HEK293 (cell line): Measurements from ENCODE around the gene WDR6.
A peak's percentile ranks its signal among the peaks of the same experiment; 100 is the strongest.

ENCODE experiments used
- CTCF ChIA-PET: fragments of 350-600 bp; formaldehyde crosslinking; extraction: SDS; loops from one replicate; lab custom pipeline; 2021; ENCODE audit warnings: antibody characterized with exemption; lab: Yijun Ruan, JAX
- POLR2A ChIA-PET: fragments of 300-600 bp; formaldehyde crosslinking; extraction: SDS; loops from one replicate; lab custom pipeline; 2020; ENCODE audit warnings: antibody characterized with exemption, inconsistent platforms; lab: Yijun Ruan, JAX
- H3K27ac ChIP-seq: fragments of 200-500 bp; sonication (Bioruptor generic); 2 replicates; pipeline ENCODE4 v1.5.1; 2014; ENCODE audit warnings: low read depth, low read length, control low read depth, inconsistent platforms; ENCODE audit errors: extremely low read depth
- H3K36me3 ChIP-seq, 2 experiments: fragments of 200-500 bp in 1 of 2; sonication (Bioruptor generic) in 1 of 2; 1 replicate in 1 of 2; 2 replicates in 1 of 2; pipeline ENCODE4 v1.5.1; 2014 to 2017; ENCODE audit warnings: inconsistent platforms in 2 of 2, low read length in 2 of 2; ENCODE audit not compliant: control insufficient read depth in 2 of 2, insufficient read depth in 1 of 2
- H3K4me1 ChIP-seq: fragments of 200-500 bp; sonication (Bioruptor generic); 2 replicates; pipeline ENCODE4 v1.5.1; 2014; ENCODE audit warnings: mild to moderate bottlenecking, low read length, inconsistent platforms; ENCODE audit not compliant: control insufficient read depth, insufficient read depth
- H3K4me3 ChIP-seq: 2 replicates; pipeline ENCODE4 v1.5.1; 2011; ENCODE audit warnings: low read depth, mild to moderate bottlenecking, control low read depth, low read length, moderate library complexity
- H3K9me3 ChIP-seq: fragments of 200-500 bp; sonication (Bioruptor generic); 2 replicates; pipeline ENCODE4 v1.5.1; 2014; ENCODE audit warnings: low read depth, low read length, inconsistent platforms; ENCODE audit not compliant: control insufficient read depth, insufficient read depth
- HOXD13 ChIP-seq: sonication (generic); formaldehyde crosslinking; IDR thresholded peaks from 2 replicates; pipeline ENCODE4 v1.8.0; 2022; ENCODE audit warnings: missing genetic modification reagents, borderline replicate concordance
- MEIS1 ChIP-seq: sonication (generic); formaldehyde crosslinking; IDR thresholded peaks from 2 replicates; pipeline ENCODE4 v1.8.1; 2022; ENCODE audit warnings: missing genetic modification reagents, mild to moderate bottlenecking, borderline replicate concordance
- SCRT1 ChIP-seq: fragments of 450-650 bp; formaldehyde crosslinking; IDR thresholded peaks from 2 replicates; pipeline ENCODE4 v1.5.1; 2016; ENCODE audit warnings: missing biosample characterization, missing genetic modification characterization, borderline replicate concordance
- YY1 ChIP-seq: fragments of 450-650 bp; formaldehyde crosslinking; IDR thresholded peaks from 2 replicates; pipeline ENCODE4 v1.5.1; 2018; ENCODE audit warnings: missing biosample characterization, missing genetic modification characterization
- ZBTB8A ChIP-seq: fragments of 450-650 bp; formaldehyde crosslinking; IDR thresholded peaks from 2 replicates; pipeline ENCODE4 v1.5.1; 2016; ENCODE audit warnings: missing biosample characterization, missing genetic modification characterization
- ZEB2 ChIP-seq: fragments of 450-650 bp; formaldehyde crosslinking; IDR thresholded peaks from 2 replicates; pipeline ENCODE4 v1.5.1; 2016; ENCODE audit warnings: missing biosample characterization, missing genetic modification characterization
- ZNF140 ChIP-seq: fragments of 450-650 bp; formaldehyde crosslinking; IDR thresholded peaks from 2 replicates; pipeline ENCODE4 v1.5.1; 2016; ENCODE audit warnings: missing biosample characterization, missing genetic modification characterization
- ZNF37A ChIP-seq: fragments of 450-650 bp; IDR thresholded peaks from 2 replicates; pipeline ENCODE4 v1.5.1; 2018; ENCODE audit warnings: missing biosample characterization, missing genetic modification characterization
- ZNF394 ChIP-seq: fragments of 450-650 bp; formaldehyde crosslinking; IDR thresholded peaks from 2 replicates; pipeline ENCODE4 v1.5.1; 2016; ENCODE audit warnings: missing biosample characterization, missing genetic modification characterization, mild to moderate bottlenecking, moderate library complexity, borderline replicate concordance
- ZNF426 ChIP-seq: fragments of 450-650 bp; formaldehyde crosslinking; IDR thresholded peaks from 2 replicates; pipeline ENCODE4 v1.5.1; 2017; ENCODE audit warnings: missing biosample characterization, missing genetic modification characterization, mild to moderate bottlenecking, inconsistent platforms, moderate library complexity
- ZNF510 ChIP-seq: fragments of 450-650 bp; formaldehyde crosslinking; IDR thresholded peaks from 2 replicates; pipeline ENCODE4 v1.5.1; 2018; ENCODE audit warnings: mild to moderate bottlenecking, missing genetic modification characterization, missing biosample characterization; ENCODE audit not compliant: insufficient replicate concordance
- ZNF549 ChIP-seq: fragments of 450-650 bp; IDR thresholded peaks from 2 replicates; pipeline ENCODE4 v1.5.1; 2018; ENCODE audit warnings: missing biosample characterization, missing genetic modification characterization, mild to moderate bottlenecking, inconsistent platforms, moderate library complexity
- ZNF585B ChIP-seq: fragments of 450-650 bp; formaldehyde crosslinking; IDR thresholded peaks from 2 replicates; pipeline ENCODE4 v1.5.1; 2016; ENCODE audit warnings: missing biosample characterization, missing genetic modification characterization
- ZNF76 ChIP-seq: fragments of 450-650 bp; formaldehyde crosslinking; IDR thresholded peaks from 2 replicates; pipeline ENCODE4; 2016; ENCODE audit warnings: low read depth, missing biosample characterization, missing genetic modification characterization, borderline replicate concordance
- ZNF785 ChIP-seq: fragments of 450-650 bp; formaldehyde crosslinking; IDR thresholded peaks from 2 replicates; pipeline ENCODE4 v1.5.1; 2016; ENCODE audit warnings: missing biosample characterization, missing genetic modification characterization
- TF ChIP-seq, protein P1 (sequence below): fragments of 450-650 bp; formaldehyde crosslinking; IDR thresholded peaks from 2 replicates; pipeline ENCODE4 v1.5.1; 2016; ENCODE audit warnings: missing biosample characterization, missing genetic modification characterization
- TF ChIP-seq, protein P2 (sequence below): fragments of 450-650 bp; formaldehyde crosslinking; IDR thresholded peaks from 2 replicates; pipeline ENCODE4 v1.5.1; 2017; ENCODE audit warnings: missing biosample characterization, missing genetic modification characterization
- TF ChIP-seq, protein P3 (sequence below): fragments of 450-650 bp; formaldehyde crosslinking; IDR thresholded peaks from 2 replicates; pipeline ENCODE4 v1.5.1; 2016; ENCODE audit warnings: missing biosample characterization, missing genetic modification characterization
- TF ChIP-seq, protein P4 (sequence below): fragments of 450-650 bp; formaldehyde crosslinking; IDR thresholded peaks from 2 replicates; pipeline ENCODE4 v1.5.1; 2016; ENCODE audit warnings: missing biosample characterization, missing genetic modification characterization
- TF ChIP-seq, protein P5 (sequence below): fragments of 450-650 bp; formaldehyde crosslinking; IDR thresholded peaks from 2 replicates; pipeline ENCODE4 v1.5.1; 2016; ENCODE audit warnings: missing biosample characterization, missing genetic modification characterization
- TF ChIP-seq, protein P6 (sequence below): fragments of 450-650 bp; formaldehyde crosslinking; IDR thresholded peaks from 2 replicates; pipeline ENCODE4 v1.5.1; 2017; ENCODE audit warnings: missing biosample characterization, missing genetic modification characterization

WDR6 gene

DNA sequence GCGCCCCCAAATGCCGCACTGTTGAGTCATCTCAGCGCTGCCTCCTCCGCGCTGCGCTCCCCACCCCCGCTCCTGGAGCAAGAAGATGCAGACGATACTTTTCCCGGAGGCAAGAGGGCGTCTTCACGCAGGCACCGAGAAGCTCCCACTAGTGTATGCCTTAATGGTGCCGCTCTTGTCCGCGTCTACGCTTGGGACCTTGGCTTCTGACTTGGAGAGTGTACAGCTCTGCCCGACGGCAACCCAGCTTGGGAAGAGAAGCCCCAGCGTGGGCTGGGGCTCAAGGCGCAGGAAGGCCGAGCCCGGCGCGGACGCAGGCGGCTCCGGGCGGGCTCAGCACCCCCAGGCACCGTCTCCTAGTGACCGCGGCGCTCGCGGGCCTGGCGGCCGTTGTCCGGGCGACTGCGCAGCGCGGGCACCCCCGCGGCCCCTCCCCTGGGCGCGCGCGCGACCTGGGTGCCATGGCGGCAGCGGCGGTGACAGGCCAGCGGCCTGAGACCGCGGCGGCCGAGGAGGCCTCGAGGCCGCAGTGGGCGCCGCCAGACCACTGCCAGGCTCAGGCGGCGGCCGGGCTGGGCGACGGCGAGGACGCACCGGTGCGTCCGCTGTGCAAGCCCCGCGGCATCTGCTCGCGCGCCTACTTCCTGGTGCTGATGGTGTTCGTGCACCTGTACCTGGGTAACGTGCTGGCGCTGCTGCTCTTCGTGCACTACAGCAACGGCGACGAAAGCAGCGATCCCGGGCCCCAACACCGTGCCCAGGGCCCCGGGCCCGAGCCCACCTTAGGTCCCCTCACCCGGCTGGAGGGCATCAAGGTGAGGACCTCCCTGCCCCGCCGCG is 17.2 kb upstream of the WDR6 start, which contains the start of gene P4HTM (continued):
- TF ChIP-seq, protein P1, sequence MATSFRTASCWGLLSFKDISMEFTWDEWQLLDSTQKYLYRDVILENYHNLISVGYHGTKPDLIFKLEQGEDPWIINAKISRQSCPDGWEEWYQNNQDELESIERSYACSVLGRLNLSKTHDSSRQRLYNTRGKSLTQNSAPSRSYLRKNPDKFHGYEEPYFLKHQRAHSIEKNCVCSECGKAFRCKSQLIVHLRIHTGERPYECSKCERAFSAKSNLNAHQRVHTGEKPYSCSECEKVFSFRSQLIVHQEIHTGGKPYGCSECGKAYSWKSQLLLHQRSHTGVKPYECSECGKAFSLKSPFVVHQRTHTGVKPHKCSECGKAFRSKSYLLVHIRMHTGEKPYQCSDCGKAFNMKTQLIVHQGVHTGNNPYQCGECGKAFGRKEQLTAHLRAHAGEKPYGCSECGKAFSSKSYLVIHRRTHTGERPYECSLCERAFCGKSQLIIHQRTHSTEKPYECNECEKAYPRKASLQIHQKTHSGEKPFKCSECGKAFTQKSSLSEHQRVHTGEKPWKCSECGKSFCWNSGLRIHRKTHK (tag by site-specific recombination) = no peak

DNA sequence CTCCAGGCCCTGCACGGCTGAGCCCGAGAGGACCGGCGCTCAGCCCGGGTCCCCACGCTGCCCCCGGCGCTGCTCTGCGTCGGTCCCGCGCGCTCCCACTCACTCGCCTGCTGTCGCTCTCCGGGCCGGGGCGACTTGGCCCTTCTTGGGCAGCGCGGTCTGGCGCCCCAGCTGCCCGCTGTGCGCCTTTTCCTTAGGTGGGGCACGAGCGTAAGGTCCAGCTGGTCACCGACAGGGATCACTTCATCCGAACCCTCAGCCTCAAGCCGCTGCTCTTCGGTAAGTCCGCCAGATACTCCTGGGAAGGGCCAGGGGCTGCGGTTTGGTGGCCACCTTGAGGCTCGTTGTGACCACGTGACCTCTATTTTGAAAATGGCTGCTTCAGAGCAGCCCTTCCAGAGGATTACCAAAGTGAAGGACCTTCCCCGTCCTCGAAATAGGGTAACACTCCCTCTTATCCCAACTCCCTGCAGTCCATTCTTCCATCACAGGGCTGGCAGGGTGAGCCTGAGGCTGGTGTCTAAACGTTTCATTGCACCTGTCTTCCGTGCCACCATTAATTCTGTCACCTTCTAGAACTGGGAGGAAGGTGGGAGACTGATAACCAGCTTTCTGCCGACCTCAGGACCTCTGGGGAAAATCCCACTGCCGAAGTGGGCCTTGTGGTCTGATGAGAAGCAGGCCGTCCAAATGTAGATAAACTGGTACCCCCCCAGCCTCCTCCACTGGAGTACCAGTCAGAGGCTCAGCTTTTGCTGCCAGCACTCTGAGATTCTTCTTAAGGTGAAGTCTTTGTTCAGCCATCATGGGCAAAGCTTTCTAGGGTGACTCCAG is 16.3 kb upstream of the WDR6 start:
- Histone ChIP-seq H3K9me3 (no peaks in the 10 kb centered on the region), H3K36me3 (peaks cover 0 to 24% of the 10 kb centered on the region in 2 experiments; a peak in 2 of 3 replicates), H3K4me3 (peak overlapping the region; percentile 83), H3K4me1 (no peaks in the 10 kb centered on the region), H3K27ac (peak overlapping the region; percentile 82)
- POLR2A ChIA-PET = interaction anchor here (0.7 to 4.6 kb wide), 6 partner anchors 11 to 103 kb away, joined by 3 to 61 read pairs (median 6); partner anchors contain the start of genes ARIH2, NDUFAF3, QRICH1 and WDR6
- CTCF ChIA-PET = interaction anchor here (0.6 to 1.1 kb wide), 2 partner anchors 23 to 329 kb away, joined by 3 read pairs; no protein-coding TSS in a partner anchor
- TF ChIP-seq ZNF37A (tag by site-specific recombination) = no peak
- 0 out of 2 replicates have a peak, but pooled peaks have one; percentile 37 for TF ChIP-seq ZEB2 (tag by site-specific recombination)
- TF ChIP-seq ZNF549 (tag by site-specific recombination) = no peak
- TF ChIP-seq, protein P2, sequence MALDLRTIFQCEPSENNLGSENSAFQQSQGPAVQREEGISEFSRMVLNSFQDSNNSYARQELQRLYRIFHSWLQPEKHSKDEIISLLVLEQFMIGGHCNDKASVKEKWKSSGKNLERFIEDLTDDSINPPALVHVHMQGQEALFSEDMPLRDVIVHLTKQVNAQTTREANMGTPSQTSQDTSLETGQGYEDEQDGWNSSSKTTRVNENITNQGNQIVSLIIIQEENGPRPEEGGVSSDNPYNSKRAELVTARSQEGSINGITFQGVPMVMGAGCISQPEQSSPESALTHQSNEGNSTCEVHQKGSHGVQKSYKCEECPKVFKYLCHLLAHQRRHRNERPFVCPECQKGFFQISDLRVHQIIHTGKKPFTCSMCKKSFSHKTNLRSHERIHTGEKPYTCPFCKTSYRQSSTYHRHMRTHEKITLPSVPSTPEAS = no peak
- TF ChIP-seq MEIS1 (CRISPR knock-in tag) = no peak
- TF ChIP-seq HOXD13 (CRISPR knock-in tag) = no peak
- TF ChIP-seq, protein P3, sequence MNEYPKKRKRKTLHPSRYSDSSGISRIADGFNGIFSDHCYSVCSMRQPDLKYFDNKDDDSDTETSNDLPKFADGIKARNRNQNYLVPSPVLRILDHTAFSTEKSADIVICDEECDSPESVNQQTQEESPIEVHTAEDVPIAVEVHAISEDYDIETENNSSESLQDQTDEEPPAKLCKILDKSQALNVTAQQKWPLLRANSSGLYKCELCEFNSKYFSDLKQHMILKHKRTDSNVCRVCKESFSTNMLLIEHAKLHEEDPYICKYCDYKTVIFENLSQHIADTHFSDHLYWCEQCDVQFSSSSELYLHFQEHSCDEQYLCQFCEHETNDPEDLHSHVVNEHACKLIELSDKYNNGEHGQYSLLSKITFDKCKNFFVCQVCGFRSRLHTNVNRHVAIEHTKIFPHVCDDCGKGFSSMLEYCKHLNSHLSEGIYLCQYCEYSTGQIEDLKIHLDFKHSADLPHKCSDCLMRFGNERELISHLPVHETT (tag by site-specific recombination) = no peak
- TF ChIP-seq ZBTB8A (tag by site-specific recombination) = peak; percentile 64
- TF ChIP-seq YY1 = peak; percentile 60; the same call in 1 of the 2 replicates
- TF ChIP-seq, protein P4, sequence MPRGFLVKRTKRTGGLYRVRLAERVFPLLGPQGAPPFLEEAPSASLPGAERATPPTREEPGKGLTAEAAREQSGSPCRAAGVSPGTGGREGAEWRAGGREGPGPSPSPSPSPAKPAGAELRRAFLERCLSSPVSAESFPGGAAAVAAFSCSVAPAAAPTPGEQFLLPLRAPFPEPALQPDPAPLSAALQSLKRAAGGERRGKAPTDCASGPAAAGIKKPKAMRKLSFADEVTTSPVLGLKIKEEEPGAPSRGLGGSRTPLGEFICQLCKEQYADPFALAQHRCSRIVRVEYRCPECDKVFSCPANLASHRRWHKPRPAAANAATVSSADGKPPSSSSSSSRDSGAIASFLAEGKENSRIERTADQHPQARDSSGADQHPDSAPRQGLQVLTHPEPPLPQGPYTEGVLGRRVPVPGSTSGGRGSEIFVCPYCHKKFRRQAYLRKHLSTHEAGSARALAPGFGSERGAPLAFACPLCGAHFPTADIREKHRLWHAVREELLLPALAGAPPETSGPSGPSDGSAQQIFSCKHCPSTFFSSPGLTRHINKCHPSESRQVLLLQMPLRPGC (tag by site-specific recombination) = no peak
- no peak; the same call in 1 of the 2 replicates for TF ChIP-seq ZNF76 (tag by site-specific recombination)
- no peak for TF ChIP-seq ZNF426 (tag by site-specific recombination)
- TF ChIP-seq ZNF585B (tag by site-specific recombination) = 0 out of 2 replicates have a peak, but pooled peaks have one; percentile 8
- TF ChIP-seq, protein P5, sequence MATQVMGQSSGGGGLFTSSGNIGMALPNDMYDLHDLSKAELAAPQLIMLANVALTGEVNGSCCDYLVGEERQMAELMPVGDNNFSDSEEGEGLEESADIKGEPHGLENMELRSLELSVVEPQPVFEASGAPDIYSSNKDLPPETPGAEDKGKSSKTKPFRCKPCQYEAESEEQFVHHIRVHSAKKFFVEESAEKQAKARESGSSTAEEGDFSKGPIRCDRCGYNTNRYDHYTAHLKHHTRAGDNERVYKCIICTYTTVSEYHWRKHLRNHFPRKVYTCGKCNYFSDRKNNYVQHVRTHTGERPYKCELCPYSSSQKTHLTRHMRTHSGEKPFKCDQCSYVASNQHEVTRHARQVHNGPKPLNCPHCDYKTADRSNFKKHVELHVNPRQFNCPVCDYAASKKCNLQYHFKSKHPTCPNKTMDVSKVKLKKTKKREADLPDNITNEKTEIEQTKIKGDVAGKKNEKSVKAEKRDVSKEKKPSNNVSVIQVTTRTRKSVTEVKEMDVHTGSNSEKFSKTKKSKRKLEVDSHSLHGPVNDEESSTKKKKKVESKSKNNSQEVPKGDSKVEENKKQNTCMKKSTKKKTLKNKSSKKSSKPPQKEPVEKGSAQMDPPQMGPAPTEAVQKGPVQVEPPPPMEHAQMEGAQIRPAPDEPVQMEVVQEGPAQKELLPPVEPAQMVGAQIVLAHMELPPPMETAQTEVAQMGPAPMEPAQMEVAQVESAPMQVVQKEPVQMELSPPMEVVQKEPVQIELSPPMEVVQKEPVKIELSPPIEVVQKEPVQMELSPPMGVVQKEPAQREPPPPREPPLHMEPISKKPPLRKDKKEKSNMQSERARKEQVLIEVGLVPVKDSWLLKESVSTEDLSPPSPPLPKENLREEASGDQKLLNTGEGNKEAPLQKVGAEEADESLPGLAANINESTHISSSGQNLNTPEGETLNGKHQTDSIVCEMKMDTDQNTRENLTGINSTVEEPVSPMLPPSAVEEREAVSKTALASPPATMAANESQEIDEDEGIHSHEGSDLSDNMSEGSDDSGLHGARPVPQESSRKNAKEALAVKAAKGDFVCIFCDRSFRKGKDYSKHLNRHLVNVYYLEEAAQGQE (tag by site-specific recombination) = no peak
- no peak for TF ChIP-seq ZNF785 (tag by site-specific recombination)
- peak; percentile 70; the same call in 1 of the 2 replicates for TF ChIP-seq ZNF394 (tag by site-specific recombination)
- no peak for TF ChIP-seq ZNF140
- no peak for TF ChIP-seq ZNF510
- TF ChIP-seq, protein P6, sequence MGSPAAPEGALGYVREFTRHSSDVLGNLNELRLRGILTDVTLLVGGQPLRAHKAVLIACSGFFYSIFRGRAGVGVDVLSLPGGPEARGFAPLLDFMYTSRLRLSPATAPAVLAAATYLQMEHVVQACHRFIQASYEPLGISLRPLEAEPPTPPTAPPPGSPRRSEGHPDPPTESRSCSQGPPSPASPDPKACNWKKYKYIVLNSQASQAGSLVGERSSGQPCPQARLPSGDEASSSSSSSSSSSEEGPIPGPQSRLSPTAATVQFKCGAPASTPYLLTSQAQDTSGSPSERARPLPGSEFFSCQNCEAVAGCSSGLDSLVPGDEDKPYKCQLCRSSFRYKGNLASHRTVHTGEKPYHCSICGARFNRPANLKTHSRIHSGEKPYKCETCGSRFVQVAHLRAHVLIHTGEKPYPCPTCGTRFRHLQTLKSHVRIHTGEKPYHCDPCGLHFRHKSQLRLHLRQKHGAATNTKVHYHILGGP = no peak
- TF ChIP-seq SCRT1 = no peak
